ENCODE data around the gene MRGPRG. TPM values are rescaled to one million over a fixed set of nuclear protein-coding genes. Genes with fewer than 3 reads are reported as not detected.

The MRGPRG gene
- total RNA-seq, 1 experiment from 2014 or later, result not detected

DNA sequence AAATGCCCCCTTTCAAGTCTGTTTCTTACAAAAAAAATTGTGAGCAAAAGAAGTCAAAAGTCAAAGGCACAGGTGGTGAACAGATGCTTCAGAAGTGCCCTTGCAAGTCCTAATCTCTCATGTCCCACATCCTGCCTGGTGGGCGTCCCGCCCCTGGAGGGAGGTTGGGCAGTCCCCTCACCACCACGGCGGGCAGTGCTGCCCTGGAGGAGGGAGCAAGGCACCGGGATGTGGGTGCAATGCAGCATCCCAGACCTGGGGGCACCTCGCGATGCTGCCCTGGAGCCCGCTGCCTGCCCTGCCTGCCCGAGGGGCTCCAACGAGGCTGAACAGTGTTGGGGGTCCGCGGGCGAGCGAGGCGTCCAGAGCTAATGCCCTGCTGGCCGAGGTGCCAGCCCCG, 15.9 kb downstream of the MRGPRG start:
- no peak overlapping the region for H3K9ac ChIP-seq (ENCODE audit: low read length)
- H3F3A ChIP-seq (ENCODE audit: low read length, unreplicated experiment), result no peaks in the 10 kb centered on the region
- H2AFZ ChIP-seq (ENCODE audit: low read length), result no peak overlapping the region
- TF ChIP-seq EZH2phosphoT487 (IDR thresholded peaks at IDR 0.05; ENCODE audit: borderline replicate concordance, low read length) (no peak), EZH2 (IDR thresholded peaks at IDR 0.05; ENCODE audit: low read length, unreplicated experiment) (no peak)
- TF ChIP-seq, protein P1, sequence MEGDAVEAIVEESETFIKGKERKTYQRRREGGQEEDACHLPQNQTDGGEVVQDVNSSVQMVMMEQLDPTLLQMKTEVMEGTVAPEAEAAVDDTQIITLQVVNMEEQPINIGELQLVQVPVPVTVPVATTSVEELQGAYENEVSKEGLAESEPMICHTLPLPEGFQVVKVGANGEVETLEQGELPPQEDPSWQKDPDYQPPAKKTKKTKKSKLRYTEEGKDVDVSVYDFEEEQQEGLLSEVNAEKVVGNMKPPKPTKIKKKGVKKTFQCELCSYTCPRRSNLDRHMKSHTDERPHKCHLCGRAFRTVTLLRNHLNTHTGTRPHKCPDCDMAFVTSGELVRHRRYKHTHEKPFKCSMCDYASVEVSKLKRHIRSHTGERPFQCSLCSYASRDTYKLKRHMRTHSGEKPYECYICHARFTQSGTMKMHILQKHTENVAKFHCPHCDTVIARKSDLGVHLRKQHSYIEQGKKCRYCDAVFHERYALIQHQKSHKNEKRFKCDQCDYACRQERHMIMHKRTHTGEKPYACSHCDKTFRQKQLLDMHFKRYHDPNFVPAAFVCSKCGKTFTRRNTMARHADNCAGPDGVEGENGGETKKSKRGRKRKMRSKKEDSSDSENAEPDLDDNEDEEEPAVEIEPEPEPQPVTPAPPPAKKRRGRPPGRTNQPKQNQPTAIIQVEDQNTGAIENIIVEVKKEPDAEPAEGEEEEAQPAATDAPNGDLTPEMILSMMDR (conservative IDR thresholded peaks at IDR 0.05; ENCODE audit: low read depth, low read length), result no peak
- no peaks in the 10 kb centered on the region for H3K36me3 ChIP-seq (ENCODE audit: low read depth, low read length)
- no peak overlapping the region for H3K27ac ChIP-seq (ENCODE audit: low read length)
- H3K4me3 ChIP-seq (ENCODE audit: low read length), result no peak overlapping the region
- ATAC-seq, result no peak
- no TSS peak for BruUV-seq (replicated peaks)
- no peaks in the 10 kb centered on the region for H3K4me1 ChIP-seq (ENCODE audit: insufficient read depth, low read length)
- POLR2A ChIA-PET (ENCODE audit: unreplicated experiment), result no interaction called here
- no peaks in the 10 kb centered on the region for H3K9me2 ChIP-seq (replicated peaks; ENCODE audit: low read length)
- no peak for DNase-seq
- H3K79me2 ChIP-seq (ENCODE audit: low read length), result no peaks in the 10 kb centered on the region
- H3K27me3 ChIP-seq (ENCODE audit: low read length), result peaks cover 33% of the 10 kb centered on the region
- no peaks in the 10 kb centered on the region for H3K9me3 ChIP-seq (ENCODE audit: low read length)
- intact Hi-C loops (cut with micrococcal nuclease), result no loop called here
- no peak overlapping the region for H3K4me2 ChIP-seq (ENCODE audit: low read length)
- CTCF ChIA-PET, result interaction anchor here (0.5 kb wide), 1 partner anchor 37 kb away, joined by 3 read pairs; no protein-coding TSS in a partner anchor
- no peaks in the 10 kb centered on the region for H4K20me1 ChIP-seq (ENCODE audit: low read length)

DNA sequence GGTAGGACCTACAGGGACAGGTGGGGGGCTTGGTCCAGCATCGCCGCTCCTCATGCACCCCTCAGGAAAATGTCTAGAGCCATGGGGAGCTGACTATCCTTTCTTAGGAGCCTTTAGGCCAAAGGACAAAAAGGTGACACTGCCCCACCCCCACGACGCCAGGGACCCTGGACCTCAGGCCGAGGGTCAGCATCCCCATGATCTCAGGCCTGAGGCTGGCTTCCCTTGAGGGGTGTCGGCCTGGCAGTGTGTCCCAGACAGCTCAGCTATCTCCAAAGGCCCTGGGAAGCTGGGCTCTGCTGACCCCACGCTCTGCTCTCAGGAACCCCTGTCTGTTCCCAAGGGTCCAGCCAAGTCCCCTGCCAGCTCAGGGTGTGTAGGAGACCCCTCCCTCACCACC, 16.3 kb downstream of the MRGPRG start:
- no TSS peak for BruUV-seq (replicated peaks)
- Histone ChIP-seq H3K9me3 (ENCODE audit: low read length) (no peaks in the 10 kb centered on the region), H3K4me1 (ENCODE audit: insufficient read depth, low read length) (no peaks in the 10 kb centered on the region), H3K4me2 (ENCODE audit: low read length) (no peak overlapping the region), H3K9ac (ENCODE audit: low read length) (no peak overlapping the region), H3K9me2 (replicated peaks; ENCODE audit: low read length) (no peaks in the 10 kb centered on the region), H4K20me1 (ENCODE audit: low read length) (no peaks in the 10 kb centered on the region), H3F3A (ENCODE audit: low read length, unreplicated experiment) (no peaks in the 10 kb centered on the region), H2AFZ (ENCODE audit: low read length) (no peak overlapping the region), H3K27me3 (ENCODE audit: low read length) (peaks cover 33% of the 10 kb centered on the region), H3K79me2 (ENCODE audit: low read length) (no peaks in the 10 kb centered on the region), H3K36me3 (ENCODE audit: low read depth, low read length) (no peaks in the 10 kb centered on the region), H3K27ac (ENCODE audit: low read length) (no peak overlapping the region), H3K4me3 (ENCODE audit: low read length) (no peak overlapping the region)
- intact Hi-C loops (cut with micrococcal nuclease), result no loop called here
- TF ChIP-seq EZH2phosphoT487 (IDR thresholded peaks at IDR 0.05; ENCODE audit: borderline replicate concordance, low read length) (no peak), EZH2 (IDR thresholded peaks at IDR 0.05; ENCODE audit: low read length, unreplicated experiment) (no peak)
- TF ChIP-seq, protein P1 (conservative IDR thresholded peaks at IDR 0.05; ENCODE audit: low read depth, low read length), result no peak
- no peak for DNase-seq
- ATAC-seq, result no peak
- ChIA-PET CTCF (interaction anchor here (0.5 kb wide), 1 partner anchor 37 kb away, joined by 3 read pairs; no protein-coding TSS in a partner anchor), POLR2A (ENCODE audit: unreplicated experiment) (no interaction called here)

- POLR2A ChIA-PET (ENCODE audit: unreplicated experiment), result no interaction called here
- no peak for ATAC-seq
- no peak for DNase-seq
- Histone ChIP-seq H3F3A (ENCODE audit: low read length, unreplicated experiment) (no peaks in the 10 kb centered on the region), H3K9me3 (ENCODE audit: low read length) (no peaks in the 10 kb centered on the region), H3K4me2 (ENCODE audit: low read length) (no peak overlapping the region), H3K9ac (ENCODE audit: low read length) (no peak overlapping the region), H3K36me3 (ENCODE audit: low read depth, low read length) (no peaks in the 10 kb centered on the region), H3K4me1 (ENCODE audit: insufficient read depth, low read length) (no peaks in the 10 kb centered on the region), H3K9me2 (replicated peaks; ENCODE audit: low read length) (no peaks in the 10 kb centered on the region), H3K27ac (ENCODE audit: low read length) (no peak overlapping the region), H4K20me1 (ENCODE audit: low read length) (no peaks in the 10 kb centered on the region), H3K27me3 (ENCODE audit: low read length) (peaks cover 33% of the 10 kb centered on the region), H3K4me3 (ENCODE audit: low read length) (no peak overlapping the region), H3K79me2 (ENCODE audit: low read length) (no peaks in the 10 kb centered on the region), H2AFZ (ENCODE audit: low read length) (no peak overlapping the region)
- BruUV-seq (replicated peaks), result no TSS peak
- intact Hi-C loops (cut with micrococcal nuclease), result no loop called here
- CTCF ChIA-PET, result no interaction called here
- TF ChIP-seq EZH2 (IDR thresholded peaks at IDR 0.05; ENCODE audit: low read length, unreplicated experiment) (no peak), EZH2phosphoT487 (IDR thresholded peaks at IDR 0.05; ENCODE audit: borderline replicate concordance, low read length) (no peak)
- TF ChIP-seq, protein P1 (conservative IDR thresholded peaks at IDR 0.05; ENCODE audit: low read depth, low read length), result no peak
Observed at GRCh38 chr11:3201677-3202181, 16.9 kb downstream of the MRGPRG start.

Data from PC-3 (cell line).